GM21723 (cell line): ENCODE data around the gene SLC26A2.
"Not testable (repeated sequence)": the region's sequence is repeated elsewhere in the genome, so short reads cannot be mapped to it uniquely, and the experiment has no call there.

Experiments used
- ATAC-seq: cut with Tn5 transposase; IDR thresholded peaks from one replicate; pipeline ENCODE4 v1.9.1; 2021; ENCODE audit warnings: mild to moderate bottlenecking, moderate library complexity; ENCODE audit not compliant: unreplicated experiment

The SLC26A2 gene

GRCh38 chr5:150000990-150001659, 40.6 kb downstream of the SLC26A2 start:
- peak; percentile 32 for ATAC-seq

GRCh38 chr5:150001660-150002486, 41.3 kb downstream of the SLC26A2 start:
- peak; percentile 53 for ATAC-seq

GRCh38 chr5:150006318-150006717, 45.8 kb downstream of the SLC26A2 start:
- ATAC-seq = no peak

GRCh38 chr5:150007050-150007449, 46.5 kb downstream of the SLC26A2 start:
- no peak for ATAC-seq

- ATAC-seq = no peak
Measured at GRCh38 chr5:150009671-150010387, 49.3 kb downstream of the SLC26A2 start.

GRCh38 chr5:150013931-150014330, 53.4 kb downstream of the SLC26A2 start:
- no peak for ATAC-seq

GRCh38 chr5:150014456-150014855, 53.9 kb downstream of the SLC26A2 start:
- ATAC-seq = no peak

GRCh38 chr5:150015415-150015814, 54.9 kb downstream of the SLC26A2 start:
- ATAC-seq = no peak

- no peak for ATAC-seq
Measured at GRCh38 chr5:150016537-150016936, 56.0 kb downstream of the SLC26A2 start.

GRCh38 chr5:150017226-150018005, 56.9 kb downstream of the SLC26A2 start:
- no peak for ATAC-seq

GRCh38 chr5:150020249-150020648, 59.7 kb downstream of the SLC26A2 start:
- ATAC-seq = no peak

- ATAC-seq = no peak
Measured at GRCh38 chr5:150021491-150022157, 61.1 kb downstream of the SLC26A2 start.

GRCh38 chr5:150022158-150022531, 61.6 kb downstream of the SLC26A2 start:
- ATAC-seq = no peak

GRCh38 chr5:150022681-150023080, 62.1 kb downstream of the SLC26A2 start:
- ATAC-seq = no peak

GRCh38 chr5:150023136-150023535, 62.6 kb downstream of the SLC26A2 start:
- no peak for ATAC-seq

- ATAC-seq = no peak
Measured at GRCh38 chr5:150024346-150024984, 63.9 kb downstream of the SLC26A2 start.

- no peak for ATAC-seq
Measured at GRCh38 chr5:150026682-150027172, 66.2 kb downstream of the SLC26A2 start.

- not testable (repeated sequence) for ATAC-seq
Measured at GRCh38 chr5:150028047-150028446, 67.5 kb downstream of the SLC26A2 start.

GRCh38 chr5:150033334-150033733, 72.8 kb downstream of the SLC26A2 start:
- no peak for ATAC-seq

- no peak for ATAC-seq
Measured at GRCh38 chr5:150034662-150035061, 74.1 kb downstream of the SLC26A2 start.
